Glomerular visceral epithelial cell (primary cell): ENCODE results near the gene PRCC.

Experiments
- DNase-seq: peaks from one replicate; pipeline ENCODE4 v3.0.0-alpha.2; 2016; ENCODE audit errors: extremely low spot score

Gene PRCC

GRCh38 chr1:156814571-156815260 lies 47.4 kb downstream of the PRCC start:
- no peak for DNase-seq

GRCh38 chr1:156815307-156815826 lies 48.0 kb downstream of the PRCC start:
- peak; percentile 38 for DNase-seq

GRCh38 chr1:156815961-156816422 lies 48.7 kb downstream of the PRCC start:
- no peak for DNase-seq

GRCh38 chr1:156816561-156817328 lies 49.4 kb downstream of the PRCC start, which contains the start of gene SH2D2A:
SH2D2A (minus strand) TSS chr1:156816848; CDS start chr1:156816708, 140 bp downstream.
- DNase-seq, result no peak

GRCh38 chr1:156821801-156822200 lies 54.5 kb downstream of the PRCC start:
- DNase-seq, result no peak

GRCh38 chr1:156822680-156823079 lies 55.3 kb downstream of the PRCC start:
- DNase-seq, result no peak

GRCh38 chr1:156823210-156823790 lies 56.0 kb downstream of the PRCC start:
- peak; percentile 35 for DNase-seq

GRCh38 chr1:156826630-156827029 lies 59.3 kb downstream of the PRCC start:
- DNase-seq, result no peak

GRCh38 chr1:156828400-156829124 lies 61.2 kb downstream of the PRCC start:
- DNase-seq, result no peak

- DNase-seq, result no peak
These were observed 65.1 kb downstream of the PRCC start for GRCh38 chr1:156832434-156832833.

- DNase-seq, result no peak
These were observed 66.3 kb downstream of the PRCC start for GRCh38 chr1:156833603-156834002.

GRCh38 chr1:156834322-156834721 lies 67.0 kb downstream of the PRCC start:
- no peak for DNase-seq

- no peak for DNase-seq
These were observed 68.8 kb downstream of the PRCC start for GRCh38 chr1:156836041-156836654.

- no peak for DNase-seq
These were observed 69.6 kb downstream of the PRCC start for GRCh38 chr1:156836892-156837291.

GRCh38 chr1:156838972-156839371 lies 71.6 kb downstream of the PRCC start:
- DNase-seq, result no peak

- no peak for DNase-seq
These were observed 72.2 kb downstream of the PRCC start for GRCh38 chr1:156839426-156840109.

- no peak for DNase-seq
These were observed 73.0 kb downstream of the PRCC start for GRCh38 chr1:156840186-156840897.

GRCh38 chr1:156840898-156841279 lies 73.6 kb downstream of the PRCC start:
- DNase-seq, result no peak

- no peak for DNase-seq
These were observed 74.0 kb downstream of the PRCC start for GRCh38 chr1:156841295-156841855.
